Measurements from ENCODE around the gene NRIP1. TPM values are rescaled to one million over a fixed set of nuclear protein-coding genes. Genes with fewer than 3 reads are reported as not detected.

Gene NRIP1
- total RNA-seq, 1 experiment from 2014 or later: 19.1 TPM

DNA sequence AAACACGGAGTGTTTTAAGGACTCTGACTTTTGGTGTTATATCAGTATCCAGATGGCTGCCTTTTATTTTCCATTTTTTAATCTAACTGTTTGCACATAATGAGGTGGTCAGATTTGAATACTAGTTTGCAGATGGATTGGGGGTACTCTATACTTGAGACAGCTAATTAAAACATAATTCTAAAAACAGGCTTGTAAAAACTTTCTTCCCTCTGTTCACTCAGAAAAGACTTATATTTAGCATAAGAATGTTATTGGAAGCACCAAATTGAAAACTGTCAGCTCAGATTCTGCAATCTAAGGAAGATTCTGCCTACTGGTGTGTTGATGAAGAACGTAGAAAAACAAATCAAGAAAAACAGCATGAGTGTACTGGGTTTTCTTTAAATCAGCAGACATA, 44.0 kb upstream of the NRIP1 start:
- DNase-seq (ENCODE audit: low read depth, low spot score): no peak
- Histone ChIP-seq H3K27ac (ENCODE audit: low read length) (no peak overlapping the region), H3K4me1 (ENCODE audit: control insufficient read depth, insufficient read depth, low read length) (no peaks in the 10 kb centered on the region), H3K36me3 (ENCODE audit: control insufficient read depth, insufficient read depth, low read length) (no peaks in the 10 kb centered on the region), H3K9me3 (ENCODE audit: control insufficient read depth, insufficient read depth, low read depth, low read length) (no peaks in the 10 kb centered on the region), H3K4me3 (ENCODE audit: low read depth in 2 of 2, low read length in 2 of 2) (no peak overlapping the region), H3K27me3 (ENCODE audit: control insufficient read depth, insufficient read depth, low read length) (no peaks in the 10 kb centered on the region)
- in situ Hi-C loops (cut with HindIII; ENCODE audit: low pct_unique_long_range_greater_than_20kb, low sequenced_read_pairs): no loop called here
- BruUV-seq (replicated peaks): no TSS peak
- no peak for TF ChIP-seq TCF7L2 (IDR thresholded peaks at IDR 0.05; ENCODE audit: low read depth, low read length)
- TF ChIP-seq, protein P1, sequence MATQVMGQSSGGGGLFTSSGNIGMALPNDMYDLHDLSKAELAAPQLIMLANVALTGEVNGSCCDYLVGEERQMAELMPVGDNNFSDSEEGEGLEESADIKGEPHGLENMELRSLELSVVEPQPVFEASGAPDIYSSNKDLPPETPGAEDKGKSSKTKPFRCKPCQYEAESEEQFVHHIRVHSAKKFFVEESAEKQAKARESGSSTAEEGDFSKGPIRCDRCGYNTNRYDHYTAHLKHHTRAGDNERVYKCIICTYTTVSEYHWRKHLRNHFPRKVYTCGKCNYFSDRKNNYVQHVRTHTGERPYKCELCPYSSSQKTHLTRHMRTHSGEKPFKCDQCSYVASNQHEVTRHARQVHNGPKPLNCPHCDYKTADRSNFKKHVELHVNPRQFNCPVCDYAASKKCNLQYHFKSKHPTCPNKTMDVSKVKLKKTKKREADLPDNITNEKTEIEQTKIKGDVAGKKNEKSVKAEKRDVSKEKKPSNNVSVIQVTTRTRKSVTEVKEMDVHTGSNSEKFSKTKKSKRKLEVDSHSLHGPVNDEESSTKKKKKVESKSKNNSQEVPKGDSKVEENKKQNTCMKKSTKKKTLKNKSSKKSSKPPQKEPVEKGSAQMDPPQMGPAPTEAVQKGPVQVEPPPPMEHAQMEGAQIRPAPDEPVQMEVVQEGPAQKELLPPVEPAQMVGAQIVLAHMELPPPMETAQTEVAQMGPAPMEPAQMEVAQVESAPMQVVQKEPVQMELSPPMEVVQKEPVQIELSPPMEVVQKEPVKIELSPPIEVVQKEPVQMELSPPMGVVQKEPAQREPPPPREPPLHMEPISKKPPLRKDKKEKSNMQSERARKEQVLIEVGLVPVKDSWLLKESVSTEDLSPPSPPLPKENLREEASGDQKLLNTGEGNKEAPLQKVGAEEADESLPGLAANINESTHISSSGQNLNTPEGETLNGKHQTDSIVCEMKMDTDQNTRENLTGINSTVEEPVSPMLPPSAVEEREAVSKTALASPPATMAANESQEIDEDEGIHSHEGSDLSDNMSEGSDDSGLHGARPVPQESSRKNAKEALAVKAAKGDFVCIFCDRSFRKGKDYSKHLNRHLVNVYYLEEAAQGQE (IDR thresholded peaks at IDR 0.05; ENCODE audit: insufficient read depth in 1 of 2, low read depth in 2 of 2, low read length in 1 of 2): no peak
- no peak for TF ChIP-seq SIN3A (IDR thresholded peaks at IDR 0.05; ENCODE audit: borderline replicate concordance, insufficient read depth, low read depth, low read length)
- TF ChIP-seq, protein P2, sequence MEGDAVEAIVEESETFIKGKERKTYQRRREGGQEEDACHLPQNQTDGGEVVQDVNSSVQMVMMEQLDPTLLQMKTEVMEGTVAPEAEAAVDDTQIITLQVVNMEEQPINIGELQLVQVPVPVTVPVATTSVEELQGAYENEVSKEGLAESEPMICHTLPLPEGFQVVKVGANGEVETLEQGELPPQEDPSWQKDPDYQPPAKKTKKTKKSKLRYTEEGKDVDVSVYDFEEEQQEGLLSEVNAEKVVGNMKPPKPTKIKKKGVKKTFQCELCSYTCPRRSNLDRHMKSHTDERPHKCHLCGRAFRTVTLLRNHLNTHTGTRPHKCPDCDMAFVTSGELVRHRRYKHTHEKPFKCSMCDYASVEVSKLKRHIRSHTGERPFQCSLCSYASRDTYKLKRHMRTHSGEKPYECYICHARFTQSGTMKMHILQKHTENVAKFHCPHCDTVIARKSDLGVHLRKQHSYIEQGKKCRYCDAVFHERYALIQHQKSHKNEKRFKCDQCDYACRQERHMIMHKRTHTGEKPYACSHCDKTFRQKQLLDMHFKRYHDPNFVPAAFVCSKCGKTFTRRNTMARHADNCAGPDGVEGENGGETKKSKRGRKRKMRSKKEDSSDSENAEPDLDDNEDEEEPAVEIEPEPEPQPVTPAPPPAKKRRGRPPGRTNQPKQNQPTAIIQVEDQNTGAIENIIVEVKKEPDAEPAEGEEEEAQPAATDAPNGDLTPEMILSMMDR (IDR thresholded peaks at IDR 0.05): no peak
- TF ChIP-seq POLR2AphosphoS5 (IDR thresholded peaks at IDR 0.05; ENCODE audit: low read depth, low read length): no peak
- ATAC-seq: no peak
- ChIA-PET POLR2A (no interaction called here), CTCF (no interaction called here)
- intact Hi-C loops (cut with micrococcal nuclease; ENCODE audit: unreplicated experiment): no loop called here

DNA sequence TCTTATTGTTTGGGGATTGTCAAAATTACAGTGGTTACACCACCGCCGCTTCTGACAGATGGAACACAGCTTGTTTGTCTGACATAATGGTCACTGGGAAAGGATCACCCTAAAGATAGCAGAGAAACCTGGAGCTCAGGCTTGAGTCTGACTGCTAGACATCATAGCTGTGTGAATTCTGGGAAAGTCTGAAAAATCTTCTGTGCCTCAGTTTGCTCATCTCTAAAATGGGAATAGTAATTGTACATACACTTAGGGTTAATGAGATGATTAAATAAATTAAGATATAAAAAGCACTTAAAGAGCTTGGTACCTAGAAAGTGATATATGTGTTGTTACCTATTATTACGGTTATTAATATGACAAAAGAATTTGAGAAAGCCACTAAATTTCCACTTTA, 39.7 kb upstream of the NRIP1 start:
- intact Hi-C loops (cut with micrococcal nuclease; ENCODE audit: unreplicated experiment): no loop called here

More for the DNA sequence above, 39.7 kb upstream of the NRIP1 start:
- Histone ChIP-seq H3K27ac (ENCODE audit: low read length) (no peak overlapping the region), H3K36me3 (ENCODE audit: control insufficient read depth, insufficient read depth, low read length) (no peaks in the 10 kb centered on the region), H3K27me3 (ENCODE audit: control insufficient read depth, insufficient read depth, low read length) (no peaks in the 10 kb centered on the region), H3K4me1 (ENCODE audit: control insufficient read depth, insufficient read depth, low read length) (no peaks in the 10 kb centered on the region), H3K4me3 (ENCODE audit: low read depth in 2 of 2, low read length in 2 of 2) (no peak overlapping the region), H3K9me3 (ENCODE audit: control insufficient read depth, insufficient read depth, low read depth, low read length) (no peaks in the 10 kb centered on the region)
- in situ Hi-C loops (cut with HindIII; ENCODE audit: low pct_unique_long_range_greater_than_20kb, low sequenced_read_pairs): no loop called here
- POLR2A ChIA-PET: no interaction called here
- CTCF ChIA-PET: no interaction called here
- DNase-seq (ENCODE audit: low read depth, low spot score): no peak
- TF ChIP-seq POLR2AphosphoS5 (IDR thresholded peaks at IDR 0.05; ENCODE audit: low read depth, low read length) (no peak), SIN3A (IDR thresholded peaks at IDR 0.05; ENCODE audit: borderline replicate concordance, insufficient read depth, low read depth, low read length) (no peak)
- TF ChIP-seq, protein P1 (IDR thresholded peaks at IDR 0.05; ENCODE audit: insufficient read depth in 1 of 2, low read depth in 2 of 2, low read length in 1 of 2): no peak
- no peak for ATAC-seq
- no TSS peak for BruUV-seq (replicated peaks)
